Hematopoietic multipotent progenitor cell treated with erythropoietin and hydrocortisone succinate and interleukin-3 and kit ligand, for 17 days (in vitro differentiated cells): ENCODE data around the gene RAB9B.

ENCODE experiments used
- DNase-seq: peaks from one replicate; pipeline ENCODE4 v3.0.0-alpha.2; 2015; ENCODE audit warnings: low spot score

The RAB9B gene

DNA sequence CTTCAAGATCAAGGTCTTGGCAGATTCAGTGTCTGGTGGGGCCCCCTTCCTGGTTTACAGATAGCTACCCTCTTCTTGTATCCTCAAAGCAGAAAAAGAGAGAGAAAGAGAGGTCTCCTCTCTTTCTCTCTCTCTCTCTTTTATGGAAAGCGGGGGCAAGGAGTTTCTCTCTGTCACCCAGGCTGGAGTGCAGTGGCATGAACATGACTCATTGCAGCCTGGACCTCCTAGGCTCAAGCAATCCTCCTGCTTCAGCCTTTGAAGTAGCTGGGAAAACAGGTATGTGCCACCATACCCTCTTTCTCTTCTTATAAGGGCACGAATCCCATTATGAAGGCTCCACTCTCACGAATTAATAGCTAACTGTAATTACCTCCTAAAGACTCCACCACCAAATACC, 20.2 kb downstream of the RAB9B start:
- no peak for DNase-seq

DNA sequence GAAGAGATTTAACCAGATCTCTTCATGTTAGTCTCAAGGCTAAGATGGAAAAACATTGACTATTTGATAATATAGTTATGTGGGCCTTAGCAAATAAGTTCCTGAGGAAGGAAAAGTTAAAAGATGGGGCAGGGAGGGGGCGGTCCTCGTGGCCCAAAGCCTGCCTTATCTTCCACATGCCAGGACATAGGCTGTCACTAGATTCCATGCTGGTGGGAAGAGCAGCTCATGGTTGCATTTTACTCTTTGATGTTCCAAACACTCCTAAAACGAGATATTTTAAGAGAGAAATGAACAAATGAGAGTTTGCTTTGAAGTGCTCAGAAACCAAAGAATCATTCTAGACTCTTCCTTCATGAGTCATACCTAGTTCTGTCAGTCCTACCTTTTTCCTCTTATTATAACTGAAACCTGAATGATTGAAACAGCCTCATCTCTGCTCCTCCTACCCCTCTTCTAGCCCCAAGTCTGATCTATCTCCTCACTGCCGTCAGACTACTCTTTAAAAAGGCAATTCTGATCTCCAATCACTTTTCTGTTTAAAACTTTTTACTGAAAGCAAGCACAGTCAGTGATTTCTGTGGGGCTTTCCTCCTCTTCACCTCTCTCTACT, 25.1 kb downstream of the RAB9B start:
- DNase-seq: no peak

DNA sequence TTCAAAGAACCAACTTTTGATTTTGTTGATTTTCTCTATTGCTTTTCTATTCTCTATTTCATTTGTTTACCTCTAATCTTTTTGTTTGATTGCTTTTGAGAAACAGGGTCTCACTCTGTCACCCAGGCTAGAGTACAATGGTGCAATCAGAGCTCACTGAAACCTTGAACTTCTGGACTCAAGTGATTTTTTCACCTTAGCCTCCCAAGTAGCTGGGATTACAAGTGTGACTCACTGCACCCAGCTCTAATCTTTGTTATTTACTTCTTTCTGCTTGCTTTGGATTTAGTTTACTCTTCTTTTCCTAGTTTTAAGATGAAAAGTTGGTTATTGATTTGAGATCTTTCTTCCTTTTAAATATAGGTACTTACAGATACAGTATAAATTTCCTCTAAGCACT, 26.2 kb downstream of the RAB9B start:
- DNase-seq: no peak

DNA sequence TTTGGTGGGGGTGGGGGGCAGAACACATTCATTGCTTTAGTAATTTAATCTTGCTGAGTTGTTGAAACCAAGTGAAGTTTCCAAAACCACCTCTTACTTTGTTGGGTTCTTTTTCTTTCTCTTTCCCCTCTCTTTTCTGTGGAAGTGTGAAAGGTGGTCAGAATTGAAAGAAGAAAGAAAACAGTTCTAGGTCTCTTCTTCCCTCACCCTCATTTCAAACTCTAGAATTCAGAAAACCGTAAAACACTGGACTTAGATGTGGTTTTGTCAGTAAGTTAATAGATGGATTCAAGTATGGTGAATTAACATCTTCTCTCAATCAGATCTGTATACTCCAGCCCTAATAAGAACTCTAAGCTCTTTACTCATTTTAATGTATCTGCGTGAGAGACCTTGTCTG, 31.7 kb downstream of the RAB9B start:
- no peak for DNase-seq

DNA sequence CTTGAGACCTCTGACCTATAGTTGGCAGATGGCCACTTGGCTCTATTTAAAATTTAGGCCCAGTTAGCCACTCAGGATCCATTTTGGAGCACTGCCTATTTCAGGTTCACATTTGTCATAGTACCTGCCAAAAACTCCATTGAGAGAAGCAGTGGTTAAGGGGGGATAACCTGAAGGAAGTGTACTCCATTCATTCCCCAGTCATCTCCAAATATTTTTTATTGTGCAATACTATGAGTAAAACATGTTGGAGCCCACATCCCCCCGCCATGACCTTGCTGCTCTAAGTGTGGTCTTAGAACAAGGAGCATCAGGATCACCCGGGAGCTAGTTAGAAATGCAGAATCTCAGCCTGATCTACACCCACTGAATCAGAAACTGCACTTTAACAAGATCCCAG, 34.4 kb downstream of the RAB9B start:
- DNase-seq: no peak

DNA sequence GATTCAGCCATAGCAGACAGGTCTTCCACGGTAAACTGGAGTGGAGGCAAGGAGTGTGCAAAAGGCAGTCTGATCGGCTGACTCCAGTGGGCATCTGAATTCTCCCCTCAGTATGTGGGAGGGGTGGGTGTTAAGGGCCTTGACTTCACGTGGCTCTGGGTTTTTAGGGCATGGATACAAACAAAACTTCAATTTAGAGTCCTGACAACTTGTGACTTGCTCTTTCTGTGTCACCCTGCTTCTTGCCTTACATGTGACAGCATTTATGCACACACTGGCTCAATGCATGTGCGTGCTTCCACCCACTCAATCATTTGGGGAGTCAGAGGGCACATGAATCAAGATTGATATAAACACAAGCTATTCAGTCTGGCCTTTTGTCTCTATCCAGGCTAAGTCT, 37.9 kb downstream of the RAB9B start:
- no peak for DNase-seq

DNA sequence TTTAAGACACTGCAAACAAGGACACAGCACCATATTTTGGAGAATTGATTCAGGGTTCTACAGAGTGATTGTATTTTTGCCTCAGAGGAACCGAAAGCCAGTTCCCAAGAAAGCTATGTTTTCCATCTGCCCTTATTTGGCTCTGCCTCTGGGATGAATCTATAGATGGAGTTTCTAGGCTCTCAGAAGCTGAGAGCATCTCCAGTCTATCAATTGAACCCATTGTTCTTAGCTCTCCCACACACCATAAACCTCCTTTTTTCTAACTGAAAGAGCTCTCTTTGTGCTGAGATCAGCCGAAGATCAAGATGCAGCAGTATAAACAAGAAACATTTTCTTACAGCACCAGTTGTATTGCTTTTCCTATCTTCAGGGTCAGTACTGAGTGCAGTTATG, 38.5 kb downstream of the RAB9B start:
- no peak for DNase-seq

DNA sequence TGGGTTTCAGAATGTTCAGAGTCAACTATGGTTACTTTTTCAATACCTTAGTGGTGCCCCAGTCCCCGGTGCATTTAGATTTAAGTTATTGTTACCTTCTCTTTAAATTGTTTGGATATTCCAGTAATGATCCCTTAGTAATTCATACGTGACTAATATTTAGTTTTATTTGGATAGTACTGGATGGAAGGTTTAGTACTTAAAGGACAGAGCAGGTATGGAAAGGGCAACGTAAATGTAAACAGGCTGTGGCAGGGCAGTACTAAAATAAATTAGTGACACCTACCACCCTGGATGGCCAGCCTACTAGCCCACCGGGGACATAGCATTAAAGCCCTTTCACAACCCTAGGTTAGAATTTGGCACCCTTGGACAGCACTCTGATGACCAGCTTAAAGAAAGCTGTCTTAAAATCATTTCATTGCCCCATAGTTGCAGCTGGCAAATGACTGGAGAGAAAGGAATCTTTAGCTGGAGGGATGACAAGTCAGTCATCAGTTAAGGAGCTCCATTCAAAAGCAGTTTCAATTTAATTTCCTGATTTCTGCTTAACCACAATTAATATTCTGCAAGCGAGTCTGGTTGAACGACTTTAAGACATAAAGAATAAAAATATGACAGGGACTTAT, 39.0 kb downstream of the RAB9B start:
- no peak for DNase-seq

DNA sequence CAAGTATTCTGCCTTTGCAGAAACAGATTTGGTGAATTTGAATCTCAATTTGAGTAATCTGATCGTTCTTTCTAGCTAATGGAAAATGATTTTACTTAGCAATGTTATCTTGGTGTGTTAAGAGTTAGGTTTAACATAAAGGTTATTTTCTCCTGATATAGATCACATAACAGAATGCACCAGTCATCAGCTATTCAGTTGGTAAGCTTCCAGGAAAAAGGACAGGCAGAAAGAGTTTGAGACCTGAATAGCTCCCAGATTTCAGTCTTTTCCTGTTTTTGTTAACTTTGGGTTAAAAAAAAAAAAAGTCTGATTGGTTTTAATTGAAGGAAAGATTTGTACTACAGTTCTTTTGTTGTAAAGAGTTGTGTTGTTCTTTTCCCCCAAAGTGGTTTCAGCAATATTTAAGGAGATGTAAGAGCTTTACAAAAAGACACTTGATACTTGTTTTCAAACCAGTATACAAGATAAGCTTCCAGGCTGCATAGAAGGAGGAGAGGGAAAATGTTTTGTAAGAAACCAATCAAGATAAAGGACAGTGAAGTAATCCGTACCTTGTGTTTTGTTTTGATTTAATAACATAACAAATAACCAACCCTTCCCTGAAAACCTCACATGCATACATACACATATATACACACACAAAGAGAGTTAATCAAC, 40.1 kb downstream of the RAB9B start:
- no peak for DNase-seq

DNA sequence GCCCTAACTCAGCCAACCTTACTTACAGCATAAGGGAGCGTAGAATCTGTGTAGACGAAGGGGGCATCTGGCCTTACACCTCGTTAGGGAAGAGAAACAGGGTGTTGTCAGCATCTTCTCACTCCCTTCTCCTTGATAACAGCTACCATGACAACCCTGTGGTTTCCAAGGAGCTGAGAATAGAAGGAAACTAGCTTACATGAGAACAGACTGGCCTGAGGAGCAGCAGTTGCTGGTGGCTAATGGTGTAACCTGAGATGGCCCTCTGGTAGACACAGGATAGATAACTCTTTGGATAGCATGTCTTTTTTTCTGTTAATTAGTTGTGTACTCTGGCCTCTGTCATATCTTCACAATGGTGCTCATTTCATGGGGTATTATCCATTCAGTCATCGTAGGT, 40.8 kb downstream of the RAB9B start:
- no peak for DNase-seq

DNA sequence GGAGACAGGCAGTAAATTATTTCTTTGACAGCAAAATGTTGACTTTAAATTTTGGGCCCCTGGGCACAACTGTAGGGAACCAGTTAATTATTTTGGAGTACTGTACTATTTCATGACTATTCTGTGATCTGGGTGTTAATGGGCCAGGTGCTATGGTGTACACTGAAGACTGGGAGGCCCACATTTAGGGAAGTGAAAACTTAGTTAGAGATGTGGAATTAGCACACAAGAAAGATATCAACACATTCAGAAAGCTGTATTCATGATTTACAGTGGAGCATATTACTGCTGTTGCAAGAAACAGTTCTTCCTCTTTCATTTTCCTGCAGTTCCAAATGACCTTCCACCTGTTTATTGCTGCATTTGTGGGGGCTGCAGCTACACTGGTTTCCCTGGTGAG, 43.1 kb downstream of the RAB9B start:
- no peak for DNase-seq

DNA sequence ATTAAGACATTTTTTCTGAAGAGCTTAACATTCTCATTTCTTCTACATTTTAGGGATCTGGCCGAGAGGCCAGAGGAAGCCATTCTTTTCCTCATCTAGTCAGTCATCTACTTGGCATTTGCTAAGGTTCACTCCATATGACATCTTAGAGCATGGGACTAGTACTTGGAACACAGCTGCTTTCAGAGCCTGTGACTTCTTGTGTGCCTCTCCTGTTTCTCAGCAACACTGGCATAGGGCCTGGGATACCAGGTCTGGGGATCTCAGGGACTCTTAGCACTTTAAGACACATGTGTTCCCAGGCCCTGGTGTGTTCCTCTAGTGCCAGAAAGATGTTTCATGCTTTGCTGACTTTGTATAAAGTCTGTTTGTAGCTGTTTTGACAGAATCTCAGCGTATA, 48.1 kb downstream of the RAB9B start:
- no peak for DNase-seq

DNA sequence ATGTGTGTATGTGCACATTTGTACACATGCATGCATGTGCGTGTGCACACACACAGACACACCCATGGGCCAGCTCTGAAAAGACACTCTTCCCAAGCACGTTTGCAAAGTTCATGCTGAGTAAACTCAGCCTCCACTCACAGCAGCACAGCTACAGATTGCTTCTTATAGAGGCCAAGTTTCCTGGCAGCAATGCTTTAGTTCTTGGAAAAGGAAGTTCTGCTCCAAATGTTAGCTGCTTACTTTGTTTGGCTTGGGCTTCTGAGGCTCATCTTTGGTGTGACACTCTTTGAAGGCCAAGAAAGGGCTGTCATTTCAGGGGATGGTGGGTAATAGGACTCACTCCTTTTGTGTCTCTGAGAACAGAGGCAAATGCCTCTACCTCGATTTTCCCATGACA, 48.9 kb downstream of the RAB9B start:
- no peak for DNase-seq

DNA sequence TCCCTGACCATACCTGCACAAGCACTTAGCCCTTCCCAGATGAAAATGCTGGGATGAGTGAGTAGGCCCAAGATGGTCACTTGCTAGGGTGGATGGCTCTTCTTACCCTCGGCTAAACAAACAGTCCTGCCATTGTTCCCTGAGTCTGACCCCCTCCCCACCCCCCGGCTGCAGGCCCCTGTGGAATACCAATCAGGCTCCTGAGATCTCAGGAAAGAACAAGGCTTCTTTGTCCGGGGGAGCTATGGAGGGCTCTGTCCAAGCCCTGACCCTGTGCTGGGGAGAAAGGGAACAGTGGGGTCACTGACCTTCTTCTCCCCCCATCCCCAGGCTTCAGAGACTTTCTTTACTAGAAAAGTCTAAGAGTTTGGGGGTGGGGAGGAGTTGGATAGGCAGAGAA, 49.4 kb downstream of the RAB9B start:
- no peak for DNase-seq

DNA sequence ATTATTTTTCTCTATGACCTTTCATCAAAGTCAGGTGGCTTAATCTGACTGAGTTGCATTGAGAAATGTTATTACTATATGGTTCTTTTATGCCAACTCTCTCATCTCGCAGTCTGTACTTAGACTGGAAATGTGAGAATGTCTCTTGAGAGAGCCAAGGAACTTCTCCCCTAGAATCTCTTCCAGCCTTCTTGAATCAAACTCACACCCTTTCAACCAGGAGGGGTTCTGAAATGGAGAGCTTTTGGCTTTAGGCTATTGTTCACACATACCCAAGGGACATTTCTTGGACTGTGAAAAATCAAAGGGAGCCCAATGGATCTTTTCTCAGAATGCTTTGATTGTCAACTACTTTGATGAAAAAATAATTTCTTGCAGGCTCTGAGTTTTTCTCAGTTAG, 50.4 kb downstream of the RAB9B start:
- DNase-seq: no peak

DNA sequence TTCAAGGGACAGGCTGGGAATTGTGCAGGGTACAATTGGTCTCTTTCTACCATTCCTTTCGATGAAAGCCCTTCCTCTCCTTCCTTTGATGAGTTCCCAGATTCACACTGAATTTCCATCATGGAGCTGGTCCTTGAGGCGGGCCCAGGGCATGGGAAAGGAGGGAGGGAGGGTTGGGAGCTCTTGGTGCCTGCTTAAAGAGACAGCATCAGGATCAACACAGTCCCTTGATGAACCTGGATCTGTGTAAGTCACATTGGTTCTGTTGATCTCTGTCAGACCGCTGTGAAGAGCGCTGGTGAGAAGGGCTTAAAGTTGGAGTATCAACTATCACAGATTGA, 51.0 kb downstream of the RAB9B start:
- no peak for DNase-seq

DNA sequence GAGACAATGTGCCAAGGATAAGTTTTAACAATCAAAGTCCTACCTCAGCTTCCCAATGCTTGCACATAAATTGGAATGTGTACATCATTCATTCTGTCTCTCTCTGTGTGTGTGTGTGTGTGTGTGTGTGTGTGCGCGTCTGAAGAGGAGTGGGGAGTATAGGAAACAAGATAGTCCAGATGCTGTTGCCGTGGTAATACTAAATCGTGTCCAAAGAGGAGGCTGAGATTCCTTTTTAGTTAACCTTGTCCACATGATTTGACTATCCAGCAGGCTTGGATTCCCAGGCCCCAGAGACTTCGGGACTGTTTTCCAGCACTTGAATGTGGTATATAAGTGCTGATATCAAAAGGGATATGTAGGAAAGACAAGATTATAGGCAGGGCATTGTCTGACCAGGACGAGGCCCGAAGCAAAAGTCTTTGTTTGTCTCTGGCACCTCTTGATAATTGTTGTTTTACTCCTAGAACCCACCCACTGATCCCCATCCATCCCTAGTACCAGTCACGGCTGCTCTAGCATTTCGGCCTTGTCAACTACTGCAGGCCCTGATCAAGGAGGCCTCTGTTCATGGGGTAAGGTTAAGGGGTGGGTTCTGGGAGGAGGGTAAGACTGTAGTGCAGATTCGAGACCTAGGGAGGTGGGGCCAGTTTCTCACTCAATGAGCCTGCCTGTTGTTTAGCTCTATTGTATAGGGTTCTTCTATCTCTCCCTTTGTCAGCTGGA, 51.6 kb downstream of the RAB9B start:
- no peak for DNase-seq

DNA sequence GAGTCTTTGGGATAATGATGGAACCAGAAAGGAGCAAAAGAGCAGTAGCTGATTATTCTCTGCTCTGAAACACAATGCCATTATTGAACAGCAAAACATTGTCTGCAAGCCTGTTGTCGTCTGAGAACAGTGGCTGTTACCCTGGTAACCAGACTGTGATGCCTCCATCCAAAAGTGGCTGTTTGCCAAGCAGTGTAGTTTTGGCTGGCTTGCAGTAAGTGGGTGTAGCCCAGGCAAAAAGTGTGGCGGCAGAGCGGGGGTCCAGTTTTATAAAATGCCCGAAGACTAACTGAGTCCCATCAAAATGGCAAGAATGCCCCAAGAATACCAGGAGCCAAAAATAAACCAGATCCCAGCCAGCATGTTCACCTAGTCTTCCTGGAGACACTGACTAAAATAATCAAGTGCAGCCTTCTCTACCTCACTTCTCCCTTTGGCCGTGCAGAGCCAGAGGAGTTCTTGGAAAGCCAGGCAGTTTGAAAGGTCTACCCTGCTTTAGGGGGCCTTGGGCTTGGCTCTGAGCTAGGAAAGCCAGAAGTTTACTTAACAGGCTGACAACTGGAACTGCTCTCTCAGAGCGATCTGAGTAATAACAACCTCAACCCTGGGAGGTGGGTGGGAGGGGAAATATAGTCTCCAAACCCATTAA, 52.8 kb downstream of the RAB9B start:
- DNase-seq: no peak

DNA sequence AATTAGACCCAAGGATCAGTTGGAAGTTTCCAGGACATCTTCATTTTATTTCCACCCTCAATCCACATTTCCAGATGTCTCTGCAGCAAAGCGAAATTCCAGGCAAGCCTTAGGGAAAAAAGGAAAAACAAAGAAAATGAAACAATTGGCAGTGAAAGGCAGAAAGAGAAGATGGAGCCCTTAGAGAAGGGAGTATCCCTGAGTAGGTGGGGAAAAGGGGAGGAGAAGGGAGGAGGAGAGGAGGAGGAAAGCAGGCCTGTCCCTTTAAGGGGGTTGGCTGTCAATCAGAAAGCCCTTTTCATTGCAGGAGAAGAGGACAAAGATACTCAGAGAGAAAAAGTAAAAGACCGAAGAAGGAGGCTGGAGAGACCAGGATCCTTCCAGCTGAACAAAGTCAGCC, 55.5 kb downstream of the RAB9B start, which contains the start of gene PLP1:
Gene PLP1, plus strand, starts transcription at position 295 of the 400 bp plus-strand sequence. CDS start 156 bp downstream, outside the sequence.
- no peak for DNase-seq

DNA sequence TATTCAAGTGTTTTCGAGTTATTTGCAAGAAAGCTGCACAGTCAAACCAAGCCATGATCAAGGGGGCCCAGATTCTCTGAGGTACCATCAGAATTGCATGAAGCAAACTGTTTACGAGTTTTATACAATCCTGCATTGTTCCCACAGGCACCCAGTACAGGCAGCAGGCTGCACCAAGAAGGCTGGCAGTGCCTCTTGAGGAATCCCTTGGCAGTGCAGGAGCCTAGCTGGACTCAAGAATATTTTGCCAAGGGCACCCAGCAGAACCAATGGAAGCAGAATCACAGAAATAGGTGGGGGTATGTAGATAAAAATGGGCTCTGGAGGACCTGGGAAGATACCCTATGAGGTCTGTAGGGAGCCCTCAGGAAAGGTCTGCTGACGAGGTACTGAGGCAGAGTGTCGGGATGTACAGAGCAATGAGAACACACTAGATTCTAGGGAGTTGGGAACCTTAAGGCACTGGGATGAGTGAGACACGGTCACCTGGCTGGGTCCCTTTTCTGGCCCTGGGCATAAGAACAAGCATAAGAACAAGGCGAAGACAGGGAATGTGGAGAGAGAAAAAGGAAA, 57.9 kb downstream of the RAB9B start:
- no peak for DNase-seq

DNA sequence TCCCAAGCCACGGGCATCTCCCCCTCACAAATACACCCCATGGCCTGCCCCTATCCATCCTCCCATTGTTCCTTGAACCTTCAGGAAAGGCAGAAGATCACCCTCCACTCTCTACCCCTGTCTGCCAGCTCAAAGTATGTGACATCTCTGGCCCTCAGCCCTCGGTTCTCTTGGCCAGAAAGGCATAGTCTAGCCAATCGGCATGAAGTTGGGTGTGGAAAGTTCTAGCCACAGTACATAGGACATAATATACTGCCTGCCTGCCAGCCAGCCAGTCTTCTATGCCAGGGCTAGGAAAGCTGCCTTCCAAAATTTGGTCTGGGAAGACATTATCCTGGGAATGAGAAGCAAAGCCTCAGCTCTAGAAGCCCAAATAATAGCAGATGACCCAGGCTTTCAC, 58.6 kb downstream of the RAB9B start:
- DNase-seq: no peak
